ENCODE results near the gene ZNF536.

DNA sequence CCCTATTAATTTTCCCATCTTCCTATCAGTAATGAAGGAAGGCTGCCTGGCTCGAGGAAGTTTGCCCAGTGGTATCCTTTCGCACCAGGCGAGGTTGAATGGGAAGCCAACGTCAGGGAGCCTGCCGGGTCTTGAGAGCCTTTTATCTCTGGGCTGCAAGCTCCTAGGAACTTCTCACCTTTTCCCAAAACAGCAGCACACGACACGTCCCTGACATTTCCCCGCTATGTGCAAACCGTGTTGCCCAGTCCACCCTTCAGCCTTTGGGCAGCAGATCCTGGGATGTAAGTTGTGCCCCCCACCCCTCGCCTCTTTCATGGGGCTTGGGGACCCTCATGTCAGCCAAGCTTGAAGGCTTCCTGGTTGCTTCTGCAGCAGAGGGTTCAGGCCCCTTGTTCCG lies 179.1 kb downstream of the ZNF536 start:
- TF ChIP-seq YY1 (IDR thresholded peaks at IDR 0.05; ENCODE audit: borderline replicate concordance in 1 of 3, control insufficient read depth in 1 of 3, extremely low read depth in 1 of 3, insufficient read depth in 3 of 3, insufficient read length in 1 of 3, insufficient replicate concordance in 2 of 3, low read depth in 1 of 3, low read length in 2 of 3) (no peak), SMC3 (conservative IDR thresholded peaks at IDR 0.05; ENCODE audit: insufficient read depth, low read depth, low read length) (no peak), NCOR1 (IDR thresholded peaks at IDR 0.05) (no peak), MAFG (tag; conservative IDR thresholded peaks at IDR 0.05) (no peak), LCOR (CRISPR knock-in tag; IDR thresholded peaks at IDR 0.05) (no peak)
- TF ChIP-seq, protein P1, sequence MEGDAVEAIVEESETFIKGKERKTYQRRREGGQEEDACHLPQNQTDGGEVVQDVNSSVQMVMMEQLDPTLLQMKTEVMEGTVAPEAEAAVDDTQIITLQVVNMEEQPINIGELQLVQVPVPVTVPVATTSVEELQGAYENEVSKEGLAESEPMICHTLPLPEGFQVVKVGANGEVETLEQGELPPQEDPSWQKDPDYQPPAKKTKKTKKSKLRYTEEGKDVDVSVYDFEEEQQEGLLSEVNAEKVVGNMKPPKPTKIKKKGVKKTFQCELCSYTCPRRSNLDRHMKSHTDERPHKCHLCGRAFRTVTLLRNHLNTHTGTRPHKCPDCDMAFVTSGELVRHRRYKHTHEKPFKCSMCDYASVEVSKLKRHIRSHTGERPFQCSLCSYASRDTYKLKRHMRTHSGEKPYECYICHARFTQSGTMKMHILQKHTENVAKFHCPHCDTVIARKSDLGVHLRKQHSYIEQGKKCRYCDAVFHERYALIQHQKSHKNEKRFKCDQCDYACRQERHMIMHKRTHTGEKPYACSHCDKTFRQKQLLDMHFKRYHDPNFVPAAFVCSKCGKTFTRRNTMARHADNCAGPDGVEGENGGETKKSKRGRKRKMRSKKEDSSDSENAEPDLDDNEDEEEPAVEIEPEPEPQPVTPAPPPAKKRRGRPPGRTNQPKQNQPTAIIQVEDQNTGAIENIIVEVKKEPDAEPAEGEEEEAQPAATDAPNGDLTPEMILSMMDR (IDR thresholded peaks at IDR 0.05 in 2 of 3, conservative IDR thresholded peaks at IDR 0.05 in 1 of 3; ENCODE audit: insufficient read depth in 2 of 3, low read depth in 1 of 3, low read length in 3 of 3): no peak
- TF ChIP-seq, protein P2, sequence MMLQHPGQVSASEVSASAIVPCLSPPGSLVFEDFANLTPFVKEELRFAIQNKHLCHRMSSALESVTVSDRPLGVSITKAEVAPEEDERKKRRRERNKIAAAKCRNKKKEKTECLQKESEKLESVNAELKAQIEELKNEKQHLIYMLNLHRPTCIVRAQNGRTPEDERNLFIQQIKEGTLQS (IDR thresholded peaks at IDR 0.05): no peak
- TF ChIP-seq, protein P2 (CRISPR knock-in tag; conservative IDR thresholded peaks at IDR 0.05): no peak
- TF ChIP-seq, protein P3, sequence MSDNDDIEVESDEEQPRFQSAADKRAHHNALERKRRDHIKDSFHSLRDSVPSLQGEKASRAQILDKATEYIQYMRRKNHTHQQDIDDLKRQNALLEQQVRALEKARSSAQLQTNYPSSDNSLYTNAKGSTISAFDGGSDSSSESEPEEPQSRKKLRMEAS (CRISPR knock-in tag; IDR thresholded peaks at IDR 0.05): no peak
